Stimulated activated CD4-positive, alpha-beta T cell treated with anti-CD3 and anti-CD28 coated beads, Interleukin-4, amount 100 ng/mL, for 1 hour (primary cell): Measurements from ENCODE around the gene HOXC5.
"Not testable (repeated sequence)": the region's sequence is repeated elsewhere in the genome, so short reads cannot be mapped to it uniquely, and the experiment has no call there.

Source experiments
- DNase-seq: peaks from one replicate; pipeline ENCODE4 v3.0.0-alpha.2; 2020

HOXC5 gene

DNA sequence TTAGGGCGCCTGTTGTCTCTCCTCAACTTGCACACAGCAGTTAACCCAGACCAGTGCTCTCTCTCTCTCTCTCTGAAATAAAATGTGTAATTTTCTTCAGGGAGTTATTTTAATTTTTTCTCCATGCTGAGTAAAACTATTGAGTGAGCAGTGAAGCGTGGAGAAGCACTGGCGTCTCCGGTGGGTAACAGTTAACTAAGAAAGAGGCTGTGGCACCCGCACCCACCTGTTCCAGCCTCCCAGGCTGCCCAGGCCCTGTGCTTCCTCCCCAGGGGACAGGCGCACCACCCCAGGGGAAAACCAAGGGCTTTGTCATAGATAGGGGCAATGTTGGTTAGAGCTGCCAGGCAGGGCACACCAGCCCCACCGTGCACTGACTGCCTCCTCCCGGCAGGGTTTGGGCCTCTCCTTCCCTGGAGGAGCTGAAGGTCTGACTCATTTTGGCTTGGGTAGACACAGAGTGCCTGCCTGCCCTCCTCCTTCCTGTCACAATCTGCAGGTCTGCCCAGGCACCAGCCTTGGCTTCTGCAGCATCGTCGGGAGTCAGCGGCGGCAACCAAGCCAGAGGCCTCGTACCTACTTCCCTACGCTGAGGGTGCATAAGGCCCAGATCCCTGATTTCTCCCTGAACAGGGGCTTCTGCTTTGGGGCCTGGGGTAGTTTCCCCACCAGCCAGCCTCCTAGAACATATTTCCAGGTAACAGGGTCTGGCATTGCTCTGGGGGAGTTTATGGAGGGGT, 3.9 kb downstream of the HOXC5 start:
- DNase-seq, result no peak

DNA sequence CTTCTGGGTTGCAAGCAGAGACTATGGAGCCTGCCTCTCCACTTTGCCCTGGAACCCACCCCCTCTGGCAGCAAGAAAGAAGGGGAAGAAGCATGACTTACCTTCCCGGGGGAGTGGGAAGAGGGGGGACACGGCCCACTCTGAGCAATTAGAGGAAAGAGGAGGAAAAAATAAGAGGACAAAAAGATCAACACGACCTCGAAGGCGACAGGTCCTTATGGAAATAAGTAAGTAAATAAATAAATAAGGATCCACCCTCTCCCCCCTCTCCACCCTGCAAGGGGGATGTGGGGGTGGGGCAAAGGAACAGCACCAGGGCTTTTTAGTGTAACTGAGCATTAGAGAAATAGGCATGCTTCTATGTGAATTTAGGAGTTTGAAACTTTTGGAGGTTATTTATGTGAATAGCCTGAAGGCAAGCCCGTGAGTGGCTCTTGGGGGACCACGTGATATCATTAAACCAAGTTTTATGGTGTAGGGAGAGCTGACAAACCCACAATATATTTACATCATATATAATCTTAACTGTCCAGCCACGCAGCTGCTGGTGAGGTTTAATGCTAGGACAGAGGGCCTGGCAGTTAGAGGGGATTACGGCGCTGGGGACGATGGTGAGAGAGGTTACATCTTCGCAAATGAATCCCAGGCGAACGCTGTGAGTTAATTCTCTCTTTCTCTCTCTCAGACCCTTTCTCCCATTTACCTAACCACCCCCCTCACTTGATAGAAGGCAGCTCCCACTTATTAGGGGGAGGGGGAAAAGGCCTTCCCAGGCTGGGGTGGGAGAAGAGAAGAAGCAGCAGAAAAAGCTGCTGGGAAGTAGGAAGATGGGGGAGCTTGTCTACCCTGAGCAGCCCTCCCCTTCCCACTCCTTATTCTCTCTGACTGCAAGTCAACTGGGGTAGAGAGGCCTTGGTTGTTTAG, 4.8 kb downstream of the HOXC5 start:
- DNase-seq, result no peak

DNA sequence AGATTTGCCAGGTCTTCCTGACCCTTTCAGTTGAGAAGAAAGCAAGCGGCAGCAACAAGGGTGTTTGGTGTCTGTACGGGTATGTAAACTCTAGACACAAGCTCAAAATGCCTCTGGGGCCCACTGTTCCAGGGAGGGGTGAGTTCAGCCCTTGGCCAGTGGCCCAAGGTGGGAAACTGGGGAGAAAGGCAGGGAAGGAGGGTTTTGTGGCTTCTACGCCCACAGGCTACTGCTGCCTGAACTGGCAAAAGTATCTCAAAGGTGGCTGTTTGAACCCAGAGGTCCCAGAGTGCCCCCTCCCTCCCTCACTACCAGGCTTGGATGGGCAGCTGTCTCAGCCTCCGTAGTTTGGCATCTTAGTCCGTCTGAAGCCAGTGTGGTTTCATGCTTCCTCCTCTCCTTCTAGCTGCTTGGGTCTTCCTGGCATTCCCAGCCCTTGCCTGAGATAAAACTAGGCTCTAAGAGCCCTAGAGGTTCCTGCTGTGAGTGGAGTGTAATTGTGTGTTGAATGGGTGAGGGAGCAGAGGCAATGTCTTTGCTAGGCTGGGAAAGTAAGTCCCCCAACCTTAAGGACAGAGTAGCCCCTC, 5.5 kb downstream of the HOXC5 start:
- no peak for DNase-seq

DNA sequence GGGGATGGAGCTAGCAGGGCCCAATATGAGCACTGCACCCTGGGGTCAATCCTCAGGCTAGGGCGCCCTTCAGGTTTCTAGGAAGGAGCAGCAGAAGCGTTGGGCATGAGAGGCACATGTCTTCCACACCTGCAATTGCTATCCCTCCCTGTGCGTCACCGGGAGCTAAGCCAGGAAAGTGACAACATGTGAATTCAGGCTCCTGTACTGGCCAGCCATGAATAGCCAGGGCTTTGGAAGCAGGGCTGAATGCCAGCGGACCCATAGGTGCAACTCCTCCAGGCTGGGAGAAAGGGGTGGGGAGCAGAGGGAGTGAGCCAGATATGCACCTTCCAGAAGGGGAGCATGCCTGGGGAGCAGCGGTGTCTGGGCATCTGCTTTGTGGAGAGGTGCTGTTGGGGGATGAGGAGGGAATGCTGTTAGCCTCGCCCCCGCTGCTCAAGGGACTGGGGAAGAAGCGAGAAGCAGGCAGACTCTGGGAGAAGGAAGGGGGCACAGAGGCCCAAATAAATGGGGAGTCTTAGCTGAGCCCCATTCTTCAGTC, 6.1 kb downstream of the HOXC5 start:
- no peak for DNase-seq

DNA sequence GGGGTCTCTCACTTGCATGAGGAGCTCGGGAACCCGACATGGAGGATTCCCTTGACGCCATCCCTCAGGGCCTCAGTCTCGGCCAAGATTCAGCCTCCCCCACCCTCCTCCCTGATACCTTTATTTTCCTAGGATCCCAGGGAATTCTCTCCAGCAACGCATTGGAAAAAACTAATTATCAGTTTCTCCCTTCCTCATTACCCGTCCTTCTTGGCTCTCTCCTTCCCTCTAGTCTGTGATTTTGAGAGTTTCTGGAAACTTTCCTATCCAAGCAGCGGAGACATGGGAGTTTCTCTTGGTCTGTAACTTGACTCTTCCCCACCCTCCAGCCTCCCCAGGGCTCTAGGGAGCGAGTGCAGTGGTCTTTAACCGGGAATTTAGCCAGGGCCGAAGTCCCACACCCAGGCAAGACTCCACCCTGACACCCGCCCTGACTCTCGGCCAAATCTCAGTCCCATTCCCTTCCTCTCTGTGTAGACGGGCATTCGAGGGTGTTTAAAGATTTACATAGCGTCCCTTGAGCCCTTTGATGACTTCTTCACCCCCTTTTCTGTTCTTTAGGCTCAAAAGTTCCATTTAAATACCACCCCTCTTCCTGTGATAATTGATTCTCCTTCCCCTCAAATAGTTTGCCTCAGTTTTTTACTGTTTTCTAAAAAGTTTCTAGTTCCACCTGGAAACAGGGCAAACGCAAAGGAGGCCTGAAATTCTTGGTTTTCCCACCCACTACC, 6.7 kb downstream of the HOXC5 start:
- no peak for DNase-seq

DNA sequence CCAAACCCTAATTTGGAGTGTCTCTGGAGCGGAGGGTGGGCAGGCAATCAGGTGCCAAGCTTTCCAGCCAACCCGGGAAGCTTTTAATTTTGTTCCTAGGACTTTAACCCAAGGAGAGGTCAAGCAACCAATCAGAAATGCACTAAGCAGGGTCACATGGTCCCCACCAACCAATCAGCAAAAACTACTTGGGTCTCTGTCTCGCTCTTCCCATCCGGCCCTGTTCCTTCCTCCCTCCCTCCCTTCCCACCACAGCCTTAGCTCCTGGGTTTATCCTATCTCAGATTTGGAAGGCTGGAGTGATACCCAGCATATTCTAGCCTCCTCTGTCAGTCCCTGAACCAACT, 7.3 kb downstream of the HOXC5 start:
- no peak for DNase-seq

DNA sequence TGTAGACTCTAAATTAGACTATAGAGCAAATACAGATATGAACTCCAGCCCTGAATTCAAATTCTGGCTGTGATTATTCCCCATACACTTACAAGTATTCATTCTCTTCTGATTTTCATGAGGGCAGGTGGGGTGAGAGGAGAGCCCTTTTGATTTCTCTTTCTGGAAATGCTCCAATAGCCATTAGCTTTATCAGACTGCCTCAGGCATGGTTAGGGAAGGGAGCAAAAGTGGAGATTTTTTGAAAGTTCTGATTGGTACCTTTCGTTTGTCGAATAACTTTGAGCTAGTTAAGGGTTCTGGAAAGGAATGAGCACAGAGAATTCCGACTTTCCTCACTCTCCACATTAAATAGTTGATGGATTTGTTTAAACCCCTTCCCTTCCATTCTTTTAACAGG, 7.8 kb downstream of the HOXC5 start:
- no peak for DNase-seq

DNA sequence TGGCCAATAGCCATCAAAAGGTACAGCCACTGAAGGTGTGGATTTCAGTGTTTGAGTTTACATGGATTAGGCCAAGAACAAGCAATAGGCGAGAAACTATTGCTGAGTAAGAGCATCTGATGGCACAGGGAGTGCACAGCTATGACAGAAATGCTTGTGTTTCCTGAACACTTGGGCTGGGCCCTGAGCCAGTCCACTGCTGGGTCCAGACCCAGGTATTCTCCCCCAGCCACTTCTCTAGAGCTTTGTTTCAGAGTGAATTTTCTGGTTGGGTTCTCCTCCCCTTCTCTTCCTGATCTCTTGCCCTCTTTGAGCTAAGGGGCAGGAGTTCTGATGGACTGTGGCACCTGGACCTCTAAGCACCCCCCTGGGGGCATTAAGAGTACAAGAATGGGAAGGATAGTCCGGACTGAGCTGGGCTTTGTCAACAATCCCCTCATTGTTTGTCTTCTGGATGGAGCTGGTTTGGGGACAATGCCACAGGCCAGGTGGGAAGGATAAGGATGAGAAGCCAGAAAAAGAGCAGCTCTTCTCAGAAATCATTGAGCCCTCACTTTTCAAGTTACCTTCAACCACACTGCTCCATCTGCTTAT, 8.3 kb downstream of the HOXC5 start:
- no peak for DNase-seq

DNA sequence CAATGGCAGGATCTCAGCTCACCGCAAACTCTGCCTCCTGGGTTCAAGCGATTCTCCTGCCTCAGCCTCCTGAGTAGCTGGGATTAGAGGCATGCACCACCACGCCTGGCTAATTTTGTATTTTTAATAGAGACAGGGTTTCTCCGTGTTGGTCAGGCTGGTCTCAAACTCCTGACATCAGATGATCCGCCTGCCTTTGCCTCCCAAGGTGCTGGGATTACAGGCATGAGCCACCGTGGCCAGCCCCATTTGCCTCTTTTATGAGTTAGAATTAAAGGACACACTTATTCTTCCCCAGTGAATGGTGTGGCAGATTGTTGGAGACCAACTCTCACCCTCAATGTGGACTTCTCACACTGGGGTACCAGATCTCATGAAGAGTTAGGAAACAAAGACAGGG, 9.2 kb downstream of the HOXC5 start:
- not testable (repeated sequence) for DNase-seq

DNA sequence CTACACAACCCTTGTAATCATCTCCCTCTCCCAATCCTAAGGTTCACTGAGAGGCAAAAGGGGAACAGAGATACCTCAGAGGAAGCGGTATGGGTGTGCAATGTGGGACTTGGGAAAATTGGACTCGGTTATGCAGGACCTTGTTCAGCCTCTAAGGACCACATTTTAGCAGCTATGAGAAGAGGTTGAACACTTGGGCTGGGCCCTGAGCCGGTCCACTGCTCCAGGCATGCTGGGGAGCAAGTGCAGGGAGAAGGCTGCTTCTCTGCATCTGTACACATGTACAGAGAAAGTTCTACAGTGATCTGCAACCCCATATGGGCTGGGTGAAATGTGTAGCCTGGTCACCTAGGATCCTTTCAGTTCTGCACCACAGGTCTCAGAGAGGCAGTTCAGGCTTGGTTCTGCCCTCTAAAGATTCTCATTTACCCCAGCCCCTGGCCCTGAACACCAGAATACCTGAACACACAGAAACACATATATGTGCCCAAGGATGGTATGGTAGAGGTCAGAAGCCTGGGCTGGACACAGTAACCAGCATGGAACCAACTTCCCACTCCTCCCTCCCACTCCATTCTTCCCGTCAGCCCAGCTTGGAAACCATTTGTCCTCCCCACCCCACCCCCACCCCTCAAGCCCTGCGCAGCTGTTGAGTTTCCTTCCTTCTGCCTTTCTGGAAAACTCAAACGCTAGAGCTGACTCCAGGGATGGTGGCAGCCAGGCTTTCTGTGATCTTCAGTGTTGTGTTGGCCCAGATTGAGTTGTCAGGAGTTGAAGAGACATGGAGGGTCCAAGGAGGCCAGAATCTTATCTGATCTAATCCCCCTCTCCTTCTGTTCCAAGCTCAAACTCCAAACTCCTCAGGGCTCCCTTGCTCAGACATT, 10.4 kb downstream of the HOXC5 start:
- no peak for DNase-seq

DNA sequence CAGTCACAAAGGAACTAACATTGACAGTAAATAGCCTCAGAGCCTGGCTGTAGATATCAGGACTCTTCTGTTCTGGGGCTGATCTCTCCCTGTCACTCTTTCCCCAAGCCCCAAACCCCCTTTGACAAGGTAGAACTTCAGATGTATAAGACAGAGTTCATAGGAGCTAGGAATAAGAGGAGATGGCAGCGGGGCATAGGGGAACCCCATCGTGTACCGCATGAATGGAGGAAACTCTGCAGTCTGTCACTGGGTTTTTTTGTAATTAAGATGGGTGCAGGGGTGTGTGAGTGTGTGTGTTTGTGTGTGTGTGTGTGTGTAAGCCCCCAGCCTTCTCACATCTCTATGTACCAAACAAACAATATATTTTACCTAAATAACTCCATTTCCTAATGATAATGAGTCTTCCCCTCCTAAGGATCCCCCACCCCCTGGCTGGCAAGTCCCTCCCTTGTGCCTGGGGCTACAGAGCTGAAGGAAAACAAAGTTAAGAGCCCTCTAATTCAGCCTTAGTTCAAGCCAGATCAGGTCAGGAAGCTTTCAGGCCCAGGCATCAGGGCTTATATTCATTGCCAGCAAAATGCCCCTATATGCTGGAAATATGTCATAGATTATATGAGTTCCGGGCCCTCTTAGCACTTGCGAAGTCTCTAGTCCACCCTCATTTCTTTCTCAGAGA, 11.7 kb downstream of the HOXC5 start:
- DNase-seq, result no peak

DNA sequence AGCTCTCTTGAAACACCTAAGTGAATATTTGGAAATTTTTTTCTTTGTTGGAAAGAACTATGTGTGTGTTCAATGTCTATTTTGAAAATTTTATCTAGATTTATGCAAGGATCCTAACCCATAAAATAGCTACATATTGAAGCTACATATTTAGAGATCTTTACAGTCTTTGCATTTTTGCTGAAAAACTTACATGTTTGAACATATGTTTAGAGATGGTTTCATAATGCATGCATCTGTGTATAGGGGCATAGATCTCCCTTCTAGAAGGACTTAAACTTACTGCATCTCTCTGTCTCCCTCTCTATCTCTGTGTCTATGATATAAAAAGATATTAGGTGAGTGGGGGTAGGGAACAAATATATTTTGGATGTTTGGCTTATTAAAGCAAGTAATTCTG, 12.6 kb downstream of the HOXC5 start:
- DNase-seq, result no peak

DNA sequence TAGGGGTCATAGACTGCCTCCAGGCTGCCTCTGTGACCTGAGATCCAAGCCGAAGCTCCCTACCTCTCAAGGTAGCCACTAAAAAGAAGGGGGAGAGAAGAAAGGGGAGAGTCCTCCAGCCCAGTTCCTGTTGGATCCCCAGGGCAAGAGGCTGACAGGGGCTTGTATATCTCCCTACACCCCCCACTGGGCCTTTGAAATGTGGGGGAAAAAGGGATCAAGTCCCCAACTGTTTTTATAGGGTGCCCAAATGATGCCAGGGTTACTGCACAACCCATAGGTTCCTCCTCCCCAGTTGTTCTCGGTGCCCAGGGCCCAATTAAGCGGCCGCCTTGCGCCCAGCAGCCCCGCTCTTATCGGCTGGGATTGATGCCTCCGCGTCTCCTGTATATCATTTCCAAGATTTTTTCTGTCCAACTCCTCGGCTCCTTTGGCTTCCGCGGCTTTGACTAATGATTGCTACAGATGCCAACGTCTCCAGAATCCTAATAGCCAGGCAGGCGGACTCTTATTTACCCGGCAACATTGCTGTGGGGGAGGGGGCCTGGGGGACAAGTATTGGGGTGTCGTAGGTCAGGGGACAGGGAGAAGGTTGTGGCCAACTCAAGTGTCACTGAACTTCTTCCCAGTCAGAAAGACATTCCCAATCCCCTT, 13.1 kb downstream of the HOXC5 start:
- DNase-seq, result no peak

DNA sequence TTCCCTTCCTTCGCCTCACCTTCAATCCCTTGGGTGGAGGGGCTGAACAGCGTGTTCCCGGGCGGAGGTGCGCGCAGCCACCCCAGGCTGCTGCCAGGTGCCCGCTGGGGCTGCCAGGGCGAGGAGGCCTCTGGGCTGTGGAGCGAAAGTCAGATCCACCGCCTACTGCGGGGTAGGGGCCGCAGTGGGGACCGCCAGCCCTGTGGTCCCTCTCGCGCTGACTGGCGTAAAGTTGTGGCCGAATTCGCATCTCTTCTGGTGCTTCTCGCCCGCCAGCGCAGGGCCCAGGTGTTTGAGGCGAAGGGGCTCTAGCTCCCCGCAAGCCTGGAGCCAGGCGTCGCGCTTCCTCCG, 13.9 kb downstream of the HOXC5 start:
- DNase-seq, result no peak

DNA sequence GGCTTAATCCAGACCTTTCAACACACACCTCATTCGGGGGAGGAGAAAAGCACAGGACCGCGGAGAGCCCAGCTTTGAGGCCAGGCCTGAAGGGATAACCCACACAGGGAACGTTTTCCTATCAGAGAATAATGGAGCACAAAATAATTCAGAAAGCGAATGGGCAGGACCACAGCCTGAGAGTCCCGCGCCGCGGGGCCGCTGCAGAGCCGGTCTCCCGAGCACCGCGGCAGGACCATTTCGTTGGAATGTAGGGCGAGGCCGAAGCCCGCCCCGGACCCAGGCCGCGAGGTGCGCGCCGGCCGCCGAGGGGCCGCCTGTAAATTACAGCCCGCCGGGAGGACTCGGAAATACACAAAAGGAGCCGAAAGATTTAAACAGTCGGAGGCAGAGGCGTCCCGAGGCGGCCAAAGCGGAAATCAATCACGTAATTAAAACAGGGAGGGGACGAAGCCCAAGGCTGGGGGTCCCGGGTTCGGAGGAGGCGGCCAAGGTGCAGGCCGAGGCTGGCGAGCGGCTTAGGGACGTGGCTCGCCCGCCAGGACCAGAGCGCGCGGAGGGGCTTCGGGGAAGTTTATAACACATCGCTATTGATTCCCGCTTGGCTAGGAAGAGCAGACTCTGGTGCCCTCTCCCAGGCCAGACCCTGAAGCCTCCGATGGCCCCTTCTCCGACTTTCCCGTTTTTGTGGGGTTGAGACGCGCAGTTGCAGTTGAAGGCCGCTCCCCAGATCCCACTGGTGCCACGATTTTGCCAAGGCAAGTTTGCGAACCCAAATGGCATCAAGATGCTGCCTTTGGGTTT, 14.5 kb downstream of the HOXC5 start:
- DNase-seq, result no peak

DNA sequence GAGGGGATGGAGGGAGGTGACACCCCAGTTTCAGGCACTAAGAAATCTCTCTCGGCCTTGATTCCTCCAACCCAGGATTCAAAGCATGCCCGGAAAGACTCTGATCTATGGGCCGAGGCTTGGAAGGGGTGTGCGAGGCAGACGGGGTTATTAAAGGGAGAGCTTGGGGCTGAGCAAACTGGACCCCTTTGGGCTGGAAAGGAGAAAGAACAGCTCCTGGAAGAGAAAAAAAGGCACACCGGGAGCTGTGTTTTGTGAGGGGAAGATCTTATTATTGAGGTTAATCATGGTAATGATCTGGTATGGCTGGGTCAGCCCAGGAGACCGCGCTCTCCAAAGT, 15.1 kb downstream of the HOXC5 start:
- DNase-seq, result no peak

DNA sequence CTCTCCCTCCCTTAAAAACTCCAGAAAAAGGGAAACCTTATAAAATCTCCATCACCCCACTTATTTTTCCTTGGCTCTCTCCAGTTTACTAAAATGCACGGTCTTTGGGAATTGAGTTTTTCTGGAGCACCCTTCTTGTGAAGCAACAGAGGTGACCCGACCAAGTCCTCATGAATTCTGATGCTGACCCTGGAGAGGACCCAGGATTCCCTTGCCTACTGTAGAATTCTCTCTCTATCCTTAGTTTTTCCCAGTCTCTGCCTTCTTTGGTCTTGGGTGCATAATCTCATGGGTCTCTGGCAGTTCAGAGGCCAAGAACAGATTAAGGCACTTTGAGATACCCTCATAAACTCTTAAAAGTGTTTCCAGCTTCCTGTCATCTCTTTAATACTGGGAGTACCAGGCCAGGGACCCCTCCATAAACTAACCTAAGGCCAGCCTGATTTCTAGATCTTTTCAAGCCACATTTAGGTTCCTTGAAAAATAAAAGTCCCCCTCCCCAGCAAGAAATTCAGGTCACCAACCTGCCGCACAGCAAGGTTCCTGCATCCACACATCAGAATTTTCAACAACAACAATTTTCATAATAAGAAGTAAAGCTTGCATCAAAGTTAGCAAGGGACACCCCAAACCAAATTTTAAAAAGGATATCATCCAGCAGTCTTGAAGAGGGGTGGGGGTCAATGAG, 15.7 kb downstream of the HOXC5 start:
- no peak for DNase-seq

DNA sequence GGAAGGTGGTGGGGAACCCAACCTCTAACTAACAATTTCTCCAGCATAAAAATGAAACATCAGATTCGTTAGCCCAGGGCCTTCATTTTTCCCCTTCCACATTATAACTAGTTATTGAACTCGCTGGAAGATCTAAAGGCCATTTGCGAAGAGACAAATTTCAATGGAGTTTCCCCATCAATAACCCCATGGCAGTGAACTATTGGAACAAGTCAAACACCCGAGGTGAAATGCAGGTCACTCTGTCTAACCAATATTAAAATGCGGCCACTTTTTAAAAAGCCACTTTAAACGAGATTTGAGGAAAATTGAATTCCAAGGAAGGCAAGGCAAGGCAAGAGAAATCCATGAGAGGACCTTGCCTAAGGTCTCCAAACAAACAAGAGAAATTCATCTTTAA, 16.3 kb downstream of the HOXC5 start:
- no peak for DNase-seq

DNA sequence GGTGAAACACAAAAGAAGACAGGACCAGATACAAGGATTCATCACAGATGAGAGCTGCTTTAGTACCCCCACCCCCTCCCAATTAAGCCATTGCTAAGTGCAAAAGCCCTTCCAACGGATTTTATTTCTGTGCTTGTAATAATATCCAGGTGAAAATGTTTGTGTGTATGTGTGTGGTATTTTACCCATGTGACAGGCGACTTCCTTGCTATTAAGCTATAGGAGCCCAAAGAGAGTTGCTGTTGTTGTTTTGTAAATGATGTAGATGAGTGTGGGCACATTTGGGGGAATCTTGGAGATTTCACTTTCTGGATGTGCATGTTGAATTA, 17.6 kb downstream of the HOXC5 start:
- DNase-seq, result no peak
